B cell (primary cell): ENCODE data around the gene TAS1R1. TPM values are rescaled to one million over a fixed set of nuclear protein-coding genes. Genes with fewer than 3 reads are reported as not detected.

Experiments
- ATAC-seq: fragments of 200-7000 bp; cut with Tn5 transposase; one replicate; pipeline ENCODE4 v1.10.0; 2021; ENCODE audit warnings: low read depth, mild to moderate bottlenecking, moderate number of reproducible peaks, moderate library complexity
- CTCF ChIA-PET: fragments of 350-600 bp; sonication (Branson Sonifier 250); formaldehyde crosslinking; loops from one replicate; lab custom pipeline; 2021; ENCODE audit warnings: antibody characterized with exemption, inconsistent platforms; lab: Charles Lee
- POLR2A ChIA-PET: fragments of 350-600 bp; sonication (Branson Sonifier 250); formaldehyde crosslinking; loops from one replicate; lab custom pipeline; 2021; ENCODE audit warnings: antibody characterized with exemption; lab: Charles Lee
- DNase-seq: peaks from one replicate; pipeline ENCODE4 v3.0.0; 2013
- H2AFZ ChIP-seq: 2 replicates; pipeline ENCODE4 v1.6.1; 2012; ENCODE audit warnings: mild to moderate bottlenecking, low read depth, low read length; ENCODE audit not compliant: insufficient read depth, poor library complexity, severe bottlenecking
- H3K27ac ChIP-seq, 2 donors: 1 replicate in 1 of 2; 2 replicates in 1 of 2; pipeline ENCODE4 v1.5.1; 2012 to 2013; ENCODE audit warnings: low read length in 2 of 2, mild to moderate bottlenecking in 2 of 2, moderate library complexity in 1 of 2
- H3K27me3 ChIP-seq, 4 experiments: fragments of 200-600 bp in 1 of 4; sonication (generic) in 1 of 4; replicated peaks in 1 of 4; 1 replicate in 2 of 4; 2 replicates in 2 of 4; pipeline versions ENCODE4 v1.6.1 to v1.7.0; 2013 to 2016; ENCODE audit warnings: low read length in 3 of 4, mild to moderate bottlenecking in 2 of 4, mixed read lengths in 1 of 4, moderate library complexity in 1 of 4; ENCODE audit not compliant: insufficient read depth in 4 of 4, control insufficient read depth in 3 of 4; ENCODE audit errors: control extremely low read depth in 1 of 4
- H3K36me3 ChIP-seq, 2 experiments: replicated peaks in 1 of 2; 1 replicate in 1 of 2; 2 replicates in 1 of 2; pipeline versions ENCODE4 v1.6.1 to v1.7.1; 2013; ENCODE audit warnings: low read length in 1 of 2; ENCODE audit not compliant: insufficient read depth in 2 of 2, control insufficient read depth in 1 of 2; ENCODE audit errors: control extremely low read depth in 1 of 2, extremely low read depth in 1 of 2
- H3K4me1 ChIP-seq, 2 donors: fragments of 200-600 bp in 1 of 2; sonication (generic) in 1 of 2; 1 replicate in 1 of 2; 2 replicates in 1 of 2; pipeline versions ENCODE4 v1.5.1 to v1.6.1; 2013 to 2017; ENCODE audit warnings: low read length in 2 of 2; ENCODE audit not compliant: control insufficient read depth in 2 of 2, insufficient read depth in 2 of 2
- H3K4me2 ChIP-seq: replicated peaks from 2 replicates; pipeline ENCODE3; 2012; ENCODE audit warnings: mild to moderate bottlenecking, low read depth, low read length; ENCODE audit not compliant: poor library complexity, severe bottlenecking
- H3K4me3 ChIP-seq, 5 experiments: fragments of 200-600 bp in 1 of 5; sonication (generic) in 1 of 5; 1 replicate in 3 of 5; 2 replicates in 2 of 5; pipeline versions ENCODE4 v1.5.1 to v1.7.0; 2011 to 2016; ENCODE audit warnings: low read length in 4 of 5, mild to moderate bottlenecking in 4 of 5, low read depth in 2 of 5, control low read depth in 1 of 5, moderate library complexity in 1 of 5; ENCODE audit not compliant: insufficient read depth in 1 of 5; ENCODE audit errors: control extremely low read depth in 1 of 5, extremely low read depth in 1 of 5
- H3K79me2 ChIP-seq: fragments of 200-600 bp; sonication (generic); one replicate; pipeline ENCODE4 v1.6.0; 2016; ENCODE audit warnings: low read length; ENCODE audit not compliant: control insufficient read depth, insufficient read depth
- H3K9ac ChIP-seq: fragments of 200-600 bp; sonication (generic); 2 replicates; pipeline ENCODE4 v1.6.1; 2017; ENCODE audit warnings: mild to moderate bottlenecking, low read length, moderate library complexity
- H3K9me3 ChIP-seq, 3 donors: one replicate each; pipeline versions ENCODE4 v1.6.1 to v1.7.1; 2013; ENCODE audit warnings: low read length in 2 of 3; ENCODE audit not compliant: control insufficient read depth in 2 of 3, insufficient read depth in 1 of 3; ENCODE audit errors: control extremely low read depth in 1 of 3
- H4K20me1 ChIP-seq: 2 replicates; pipeline ENCODE4 v1.6.0; 2012; ENCODE audit warnings: mild to moderate bottlenecking, low read length; ENCODE audit not compliant: insufficient read depth, control insufficient read depth, poor library complexity, severe bottlenecking
- H3K27ac Mint-ChIP-seq: one replicate; pipeline ENCODE4 v1.8.0; 2021; ENCODE audit warnings: mixed read lengths
- H3K27me3 Mint-ChIP-seq: one replicate; pipeline ENCODE4 v1.8.0; 2021; ENCODE audit warnings: mixed read lengths
- H3K4me1 Mint-ChIP-seq: one replicate; pipeline ENCODE4 v1.8.0; 2021; ENCODE audit warnings: mixed read lengths
- H3K4me3 Mint-ChIP-seq: one replicate; pipeline ENCODE4 v1.8.0; 2021; ENCODE audit warnings: mixed read lengths
- H3K9me3 Mint-ChIP-seq: one replicate; pipeline ENCODE4 v1.8.0; 2022; ENCODE audit warnings: mixed read lengths; ENCODE audit not compliant: insufficient read depth
- CTCF ChIP-seq: fragments of 200-600 bp; IDR thresholded peaks from one replicate; pipeline ENCODE4 v1.8.0; 2022; ENCODE audit warnings: antibody characterized with exemption, mild to moderate bottlenecking
- EZH2 ChIP-seq: IDR thresholded peaks from 2 replicates; pipeline ENCODE4 v1.6.1; 2012; ENCODE audit warnings: borderline replicate concordance, low read depth, mild to moderate bottlenecking, moderate library complexity, low read length; ENCODE audit not compliant: insufficient read depth, poor library complexity, severe bottlenecking
- WGBS: methylation state at CpG from one replicate; pipeline ENCODE4 v1.1.5; 2013; ENCODE audit warnings: missing lambda C conversion rate; ENCODE audit not compliant: insufficient coverage; 5-methylcytosine and 5-hydroxymethylcytosine counted together
- intact Hi-C: fragments of 100-400 bp; cut with micrococcal nuclease; formaldehyde crosslinking; loops from one replicate; pipeline ENCODE4 v1.10.0; 2022
- polyA plus RNA-seq: library from polyadenylated mRNA; depleted of rRNA; stranded (reverse); fragments of >200 nt; gene quantifications from 2 replicates; pipeline ENCODE4 v1.2.3, GENCODE V29; 2012
- total RNA-seq, 2 donors: library from RNA; stranded (reverse); fragments of 120-200 nt in 1 of 2; gene quantifications; 1 replicate in 1 of 2; 2 replicates in 1 of 2; pipeline versions ENCODE4 v1.2.3 to v1.2.4, GENCODE V29; 2013 to 2022

Gene TAS1R1
- total and polyA plus RNA-seq, 2 donors (not counting 1 experiment from before 2014, with no cell fraction given) = 0.09 TPM; not detected in 1

- Mint-ChIP-seq H3K4me1 (no peaks in the 10 kb centered on the region), H3K9me3 (no peaks in the 10 kb centered on the region), H3K27ac (no peak overlapping the region), H3K4me3 (no peak overlapping the region), H3K27me3 (no peaks in the 10 kb centered on the region)
- H4K20me1 ChIP-seq = no peaks in the 10 kb centered on the region
- H3K4me2 ChIP-seq = no peak overlapping the region
- H3K4me1 ChIP-seq = peaks cover 0 to 10% of the 10 kb centered on the region in 2 donors
- WGBS = 91% methylated on average over 14 of the region's 19 CpGs
- H3K27me3 ChIP-seq = no peaks in the 10 kb centered on the region
- intact Hi-C loops = no loop called here
- POLR2A ChIA-PET = no interaction called here
- H3K79me2 ChIP-seq = no peaks in the 10 kb centered on the region
- H3K9ac ChIP-seq = no peak overlapping the region
- no peaks in the 10 kb centered on the region for H3K36me3 ChIP-seq
- CTCF ChIA-PET = interaction anchor here (2.0 kb wide), 1 partner anchor 11 kb away, joined by 8 read pairs; no protein-coding TSS in a partner anchor
- no peak for ATAC-seq
- no peak overlapping the region for H2AFZ ChIP-seq
- H3K27ac ChIP-seq = no peak overlapping the region
- H3K4me3 ChIP-seq = no peak overlapping the region
- TF ChIP-seq EZH2 = no peak
- no peak for TF ChIP-seq CTCF
- H3K9me3 ChIP-seq = no peaks in the 10 kb centered on the region
- no peak for DNase-seq
Observed at GRCh38 chr1:6512245-6512907, 42.7 kb upstream of the TAS1R1 start.

DNA sequence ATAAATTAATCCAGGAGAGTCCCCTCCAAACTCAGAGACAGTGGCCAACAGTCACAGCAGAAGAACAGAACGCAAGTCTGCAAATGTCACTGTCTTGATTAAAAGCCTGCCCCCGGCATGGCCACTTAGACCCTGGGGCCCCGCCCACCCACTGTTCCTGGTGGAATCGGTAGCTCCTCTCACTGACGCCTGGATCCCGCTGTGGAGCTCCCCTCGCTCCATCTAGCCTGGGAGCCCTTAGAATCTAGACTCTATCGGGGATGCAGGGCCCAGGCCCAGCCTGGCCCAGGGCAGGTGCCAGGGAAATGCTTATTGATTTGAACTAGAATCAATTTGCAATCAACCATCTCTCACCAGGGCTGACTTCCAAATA, 42.2 kb upstream of the TAS1R1 start:
- no peaks in the 10 kb centered on the region for H3K27me3 Mint-ChIP-seq
- intact Hi-C loops = no loop called here
- H3K27ac ChIP-seq = no peak overlapping the region
- H3K4me3 Mint-ChIP-seq = no peak overlapping the region
- no peak for ATAC-seq
- no peaks in the 10 kb centered on the region for H3K27me3 ChIP-seq
- no peaks in the 10 kb centered on the region for H4K20me1 ChIP-seq
- no peak for DNase-seq
- POLR2A ChIA-PET = no interaction called here
- TF ChIP-seq CTCF (no peak), EZH2 (no peak)
- H3K4me1 ChIP-seq = peaks cover 0 to 10% of the 10 kb centered on the region in 2 donors
- H3K79me2 ChIP-seq = no peaks in the 10 kb centered on the region
- no peaks in the 10 kb centered on the region for H3K9me3 ChIP-seq
- no peaks in the 10 kb centered on the region for H3K4me1 Mint-ChIP-seq
- no peak overlapping the region for H3K4me2 ChIP-seq
- H3K4me3 ChIP-seq = no peak overlapping the region
- H3K9me3 Mint-ChIP-seq = no peaks in the 10 kb centered on the region
- no peak overlapping the region for H2AFZ ChIP-seq
- H3K36me3 ChIP-seq = no peaks in the 10 kb centered on the region
- no peak overlapping the region for H3K9ac ChIP-seq
- 85% methylated on average over 8 of the region's 8 CpGs for WGBS
- CTCF ChIA-PET = interaction anchor here (2.0 kb wide), 1 partner anchor 10 kb away, joined by 8 read pairs; no protein-coding TSS in a partner anchor
- H3K27ac Mint-ChIP-seq = no peak overlapping the region
